GM18507 (cell line): ENCODE measurements around the gene ACVRL1.
"Not testable (repeated sequence)": the region's sequence is repeated elsewhere in the genome, so short reads cannot be mapped to it uniquely, and the experiment has no call there.

Experiments
- DNase-seq: peaks from one replicate; pipeline ENCODE4 v3.0.0; 2011; ENCODE audit warnings: low read depth; ENCODE audit not compliant: insufficient read length; ENCODE audit errors: extremely low spot score
- FAIRE-seq: peaks from 2 replicates; lab custom pipeline; 2011; peaks lifted over from hg19 to GRCh38; lab: Jason Lieb, UNC

Gene ACVRL1

GRCh38 chr12:51873251-51873994, 33.9 kb upstream of the ACVRL1 start:
- FAIRE-seq (no peak), DNase-seq (no peak)

GRCh38 chr12:51874000-51874399, 33.3 kb upstream of the ACVRL1 start:
- FAIRE-seq, result no peak

GRCh38 chr12:51874486-51874885, 32.8 kb upstream of the ACVRL1 start:
- FAIRE-seq (no peak), DNase-seq (no peak)

More at GRCh38 chr12:51874000-51874399, 33.3 kb upstream of the ACVRL1 start:
- no peak for DNase-seq

DNA sequence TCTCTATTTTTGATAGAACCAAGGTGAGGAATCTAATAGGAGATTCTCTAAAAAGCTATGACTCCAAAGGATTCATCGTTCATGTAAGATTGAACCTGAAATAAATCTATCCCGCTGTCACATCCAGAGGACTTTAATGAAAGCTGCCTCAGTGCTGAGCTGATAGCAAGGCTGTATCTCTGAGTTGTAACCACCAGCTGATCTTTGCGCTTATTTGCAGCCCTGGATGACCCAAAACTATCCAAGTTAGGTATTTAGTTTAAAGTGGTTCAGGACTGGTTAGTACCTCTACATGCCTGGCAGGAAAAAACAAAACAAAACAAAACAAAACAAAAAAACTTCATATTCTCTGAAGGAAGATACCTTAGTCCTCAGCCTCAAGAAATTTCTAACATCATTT, 28.2 kb upstream of the ACVRL1 start:
- no peak for DNase-seq
- FAIRE-seq, result no peak

- no peak for FAIRE-seq
- no peak for DNase-seq
Observed at GRCh38 chr12:51883295-51883694, 24.0 kb upstream of the ACVRL1 start.

GRCh38 chr12:51883998-51884675, 23.2 kb upstream of the ACVRL1 start:
- FAIRE-seq, result no peak

GRCh38 chr12:51884676-51885229, 22.6 kb upstream of the ACVRL1 start:
- no peak for FAIRE-seq
- DNase-seq, result no peak

More at GRCh38 chr12:51883998-51884675, 23.2 kb upstream of the ACVRL1 start:
- DNase-seq, result no peak

DNA sequence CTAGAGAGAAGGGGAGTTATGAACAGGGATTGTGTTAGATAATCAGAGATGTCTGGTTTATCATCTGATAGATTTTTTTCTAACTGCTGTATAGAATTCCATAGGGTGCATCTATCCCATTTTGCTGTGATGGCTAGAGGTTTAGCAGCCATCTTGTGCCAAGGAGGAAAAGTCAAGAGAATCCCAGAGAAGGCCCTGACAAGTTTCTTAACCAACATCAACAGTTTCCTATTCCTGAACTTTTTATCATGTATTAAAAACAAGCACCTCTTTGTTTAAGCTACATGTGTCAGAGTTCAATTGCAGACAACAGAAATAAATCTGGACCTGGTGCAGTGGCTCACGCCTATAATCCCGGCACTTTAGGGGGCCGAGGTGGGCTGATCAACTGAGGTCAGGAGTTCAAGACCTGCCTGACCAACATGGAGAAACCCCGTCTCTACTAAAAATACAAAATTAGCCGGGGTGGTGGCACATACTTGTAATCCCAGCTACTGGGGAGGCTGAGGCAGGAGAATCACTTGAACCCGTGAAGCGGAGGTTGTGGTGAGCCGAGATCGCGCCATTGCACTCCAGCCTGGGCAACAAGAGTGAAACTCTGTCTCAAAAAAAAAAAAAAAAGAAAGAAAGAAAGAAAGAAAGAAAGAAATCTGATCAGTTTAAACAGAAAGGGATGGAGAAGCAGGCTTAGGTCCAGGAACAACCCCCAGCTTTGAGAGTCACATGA, 21.8 kb upstream of the ACVRL1 start:
- not testable (repeated sequence) for DNase-seq, FAIRE-seq

GRCh38 chr12:51886021-51886710, 21.1 kb upstream of the ACVRL1 start:
- FAIRE-seq (no peak), DNase-seq (no peak)

GRCh38 chr12:51887476-51888315, 19.6 kb upstream of the ACVRL1 start, which contains the start of gene ANKRD33:
Gene ANKRD33 (plus strand): TSS chr12:51888103. CDS start chr12:51888187, 84 bp downstream.
- DNase-seq (no peak), FAIRE-seq (no peak)

DNA sequence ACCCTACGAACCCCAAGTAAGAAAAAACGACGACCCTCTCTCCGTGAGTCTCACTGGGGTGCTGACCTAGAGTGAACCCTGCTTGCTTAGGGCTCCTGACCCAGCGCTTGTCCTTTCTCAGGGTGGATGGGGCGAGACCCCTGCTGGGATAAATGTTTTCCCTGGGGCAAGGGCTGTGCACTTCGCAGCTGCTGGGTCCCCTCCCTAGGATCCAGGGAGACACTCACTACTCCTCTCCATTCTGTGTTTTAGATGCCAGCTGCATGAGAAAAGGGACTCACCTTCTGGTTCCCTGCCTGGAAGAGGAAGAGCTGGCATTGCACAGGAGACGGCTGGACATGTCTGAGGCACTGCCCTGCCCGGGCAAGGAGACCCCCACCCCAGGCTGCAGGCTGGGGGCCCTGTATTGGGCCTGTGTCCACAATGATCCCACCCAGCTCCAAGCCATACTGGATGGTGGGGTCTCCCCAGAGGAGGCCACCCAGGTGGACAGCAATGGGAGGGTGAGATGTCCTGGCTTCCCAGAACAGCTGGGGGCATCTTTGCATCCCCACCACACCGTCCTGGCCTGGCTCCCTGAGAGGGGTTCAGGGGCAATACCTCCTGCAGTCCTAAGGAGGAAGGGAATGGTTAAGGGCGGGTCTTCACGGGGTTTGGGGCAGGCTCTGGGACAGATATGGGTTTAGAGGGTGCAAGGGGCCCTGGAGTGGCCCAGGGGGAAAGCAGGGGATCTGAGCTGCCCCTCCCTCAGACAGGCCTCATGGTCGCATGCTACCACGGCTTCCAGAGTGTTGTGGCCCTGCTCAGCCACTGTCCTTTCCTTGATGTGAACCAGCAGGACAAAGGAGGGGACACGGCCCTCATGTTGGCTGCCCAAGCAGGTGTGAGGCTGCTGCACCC, 18.7 kb upstream of the ACVRL1 start:
- FAIRE-seq (no peak), DNase-seq (no peak)

- FAIRE-seq (no peak), DNase-seq (no peak)
Observed at GRCh38 chr12:51889216-51890132, 17.8 kb upstream of the ACVRL1 start.

DNA sequence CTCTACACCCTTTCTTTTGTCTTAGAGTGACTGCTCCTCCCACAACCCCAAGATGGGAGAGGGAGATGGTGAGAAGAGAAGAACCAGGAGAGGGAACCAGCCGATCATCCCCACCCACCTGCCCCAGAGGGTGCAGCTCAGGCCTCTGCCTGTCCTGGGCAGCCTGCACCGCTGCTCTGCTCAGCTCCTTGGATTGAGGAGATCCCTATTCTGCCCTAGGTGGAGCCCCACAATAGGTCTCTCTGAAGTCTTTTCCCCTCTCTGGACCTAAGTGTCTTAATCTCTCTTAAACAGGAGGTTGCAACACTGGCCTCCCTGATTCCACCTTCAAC, 17.2 kb upstream of the ACVRL1 start:
- FAIRE-seq, result no peak

GRCh38 chr12:51890511-51891171, 16.7 kb upstream of the ACVRL1 start:
- FAIRE-seq (no peak), DNase-seq (no peak)

More for the DNA sequence above, 17.2 kb upstream of the ACVRL1 start:
- no peak for DNase-seq

DNA sequence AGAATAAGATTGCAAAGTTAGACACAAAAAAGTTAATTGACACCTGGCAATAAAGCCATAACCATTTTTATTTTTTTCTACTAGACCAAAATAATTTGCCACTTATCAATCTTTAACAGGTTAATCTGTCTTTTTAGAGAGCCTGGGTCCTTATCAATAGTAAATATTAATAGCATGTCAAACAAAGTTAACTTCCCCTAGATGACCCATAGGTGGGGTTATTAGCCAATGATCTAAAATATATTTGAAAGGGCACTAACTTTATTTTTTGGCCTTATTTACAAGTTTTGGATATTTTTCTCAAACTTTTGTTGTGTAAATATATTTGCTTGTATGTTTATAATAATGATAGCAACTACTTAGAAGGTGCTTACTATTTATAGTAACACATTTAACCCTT, 15.5 kb upstream of the ACVRL1 start:
- DNase-seq, result no peak

GRCh38 chr12:51893786-51894185, 13.5 kb upstream of the ACVRL1 start:
- FAIRE-seq (no peak), DNase-seq (no peak)

More for the DNA sequence above, 15.5 kb upstream of the ACVRL1 start:
- no peak for FAIRE-seq
